Body of pancreas (tissue), 4 donors: Measurements from ENCODE around the gene CRYGN.

Experiments
- POLR2A ChIP-seq, 3 donors: fragments of 450-650 bp; IDR thresholded peaks; one replicate each; pipeline ENCODE4 v1.6.1; 2016; ENCODE audit warnings: antibody characterized with exemption in 3 of 3, mild to moderate bottlenecking in 2 of 3
- TF ChIP-seq, protein P1 (sequence below), 7 experiments: fragments of 450-650 bp in 4 of 7; fragments of 200-600 bp in 3 of 7; sonication (generic) in 3 of 7; IDR thresholded peaks; one replicate each; pipeline ENCODE4 v1.5.1; 2016 to 2019; ENCODE audit warnings: antibody characterized with exemption in 7 of 7

DNA sequence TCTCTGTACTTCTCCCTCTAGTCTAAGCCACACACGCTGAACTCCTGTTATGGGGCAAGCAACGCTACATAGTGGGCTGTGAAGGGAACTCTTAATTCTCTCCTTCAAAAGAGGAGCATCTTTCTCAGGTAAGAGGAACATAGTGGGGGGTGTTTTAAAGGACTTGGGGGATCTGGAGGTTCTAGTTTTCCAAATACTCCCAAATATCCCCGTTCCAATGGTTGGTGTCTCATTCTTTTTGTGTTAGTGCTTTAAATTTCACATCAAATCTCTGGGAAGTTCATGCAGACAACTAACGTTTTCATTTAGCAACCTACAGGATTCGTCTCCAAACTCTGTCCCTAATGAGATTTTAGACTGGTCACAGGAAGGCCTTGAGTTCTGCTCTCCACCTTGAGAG, 17.7 kb downstream of the CRYGN start:
- TF ChIP-seq, protein P1, sequence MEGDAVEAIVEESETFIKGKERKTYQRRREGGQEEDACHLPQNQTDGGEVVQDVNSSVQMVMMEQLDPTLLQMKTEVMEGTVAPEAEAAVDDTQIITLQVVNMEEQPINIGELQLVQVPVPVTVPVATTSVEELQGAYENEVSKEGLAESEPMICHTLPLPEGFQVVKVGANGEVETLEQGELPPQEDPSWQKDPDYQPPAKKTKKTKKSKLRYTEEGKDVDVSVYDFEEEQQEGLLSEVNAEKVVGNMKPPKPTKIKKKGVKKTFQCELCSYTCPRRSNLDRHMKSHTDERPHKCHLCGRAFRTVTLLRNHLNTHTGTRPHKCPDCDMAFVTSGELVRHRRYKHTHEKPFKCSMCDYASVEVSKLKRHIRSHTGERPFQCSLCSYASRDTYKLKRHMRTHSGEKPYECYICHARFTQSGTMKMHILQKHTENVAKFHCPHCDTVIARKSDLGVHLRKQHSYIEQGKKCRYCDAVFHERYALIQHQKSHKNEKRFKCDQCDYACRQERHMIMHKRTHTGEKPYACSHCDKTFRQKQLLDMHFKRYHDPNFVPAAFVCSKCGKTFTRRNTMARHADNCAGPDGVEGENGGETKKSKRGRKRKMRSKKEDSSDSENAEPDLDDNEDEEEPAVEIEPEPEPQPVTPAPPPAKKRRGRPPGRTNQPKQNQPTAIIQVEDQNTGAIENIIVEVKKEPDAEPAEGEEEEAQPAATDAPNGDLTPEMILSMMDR (IDR thresholded peaks at IDR 0.05) = no peak
- no peak for TF ChIP-seq POLR2A (IDR thresholded peaks at IDR 0.05)
